ENCODE measurements around the gene TMTC2.

The TMTC2 gene

DNA sequence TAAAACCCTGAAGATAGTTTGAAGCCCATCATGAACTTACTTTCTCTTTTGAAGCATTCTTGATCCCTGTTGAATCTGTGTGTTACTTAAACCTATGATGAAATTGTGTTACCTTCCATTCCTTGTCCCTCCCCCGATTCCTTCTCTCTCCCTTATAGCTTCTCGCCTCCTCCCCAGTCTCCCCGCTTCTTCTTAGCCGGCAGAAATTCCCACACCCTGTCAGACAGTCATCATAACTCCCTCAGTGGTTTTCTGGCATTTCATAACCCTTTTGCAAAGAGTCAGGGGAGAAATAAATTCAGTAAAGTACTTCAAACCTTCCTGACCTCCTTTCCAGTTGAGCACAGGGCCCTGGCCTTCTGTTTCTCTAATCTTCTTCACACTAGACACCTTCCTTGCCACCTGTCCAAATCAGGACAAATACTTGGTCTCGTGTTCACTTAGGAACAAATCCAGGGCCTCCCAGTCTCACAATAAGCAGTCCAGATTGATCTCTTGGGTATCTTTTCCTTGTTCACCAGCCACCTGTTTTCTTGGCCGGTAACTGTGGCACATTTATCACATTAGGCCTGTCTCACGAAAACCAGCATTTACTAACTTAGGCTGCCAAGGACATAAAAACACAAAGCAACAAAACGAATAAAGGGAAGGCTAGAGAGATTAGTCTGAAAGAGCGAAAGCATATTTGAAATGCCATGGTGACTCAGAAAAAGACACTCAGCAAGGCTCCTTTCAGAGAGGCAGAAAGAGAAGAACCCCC lies 355.9 kb downstream of the TMTC2 start:
- ChIA-PET POLR2A (no interaction called here), CTCF (no interaction called here)
- TF ChIP-seq ZNF239 (tag by site-specific recombination; IDR thresholded peaks at IDR 0.05), result no peak
- no peak for TF ChIP-seq GLI4 (tag by site-specific recombination; IDR thresholded peaks at IDR 0.05)
- TF ChIP-seq ZNF521 (tag by site-specific recombination; IDR thresholded peaks at IDR 0.05), result no peak
- no peak for TF ChIP-seq SP7 (tag by site-specific recombination; IDR thresholded peaks at IDR 0.05)
- TF ChIP-seq, protein P1, sequence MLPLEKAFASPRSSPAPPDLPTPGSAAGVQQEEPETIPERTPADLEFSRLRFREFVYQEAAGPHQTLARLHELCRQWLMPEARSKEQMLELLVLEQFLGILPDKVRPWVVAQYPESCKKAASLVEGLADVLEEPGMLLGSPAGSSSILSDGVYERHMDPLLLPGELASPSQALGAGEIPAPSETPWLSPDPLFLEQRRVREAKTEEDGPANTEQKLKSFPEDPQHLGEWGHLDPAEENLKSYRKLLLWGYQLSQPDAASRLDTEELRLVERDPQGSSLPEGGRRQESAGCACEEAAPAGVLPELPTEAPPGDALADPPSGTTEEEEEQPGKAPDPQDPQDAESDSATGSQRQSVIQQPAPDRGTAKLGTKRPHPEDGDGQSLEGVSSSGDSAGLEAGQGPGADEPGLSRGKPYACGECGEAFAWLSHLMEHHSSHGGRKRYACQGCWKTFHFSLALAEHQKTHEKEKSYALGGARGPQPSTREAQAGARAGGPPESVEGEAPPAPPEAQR (tag by site-specific recombination; IDR thresholded peaks at IDR 0.05), result no peak
- no peak for TF ChIP-seq MZF1 (tag by site-specific recombination; IDR thresholded peaks at IDR 0.05; ENCODE audit: borderline replicate concordance)
- no peak for TF ChIP-seq KLF10 (tag by site-specific recombination; IDR thresholded peaks at IDR 0.05)
- TF ChIP-seq, protein P2, sequence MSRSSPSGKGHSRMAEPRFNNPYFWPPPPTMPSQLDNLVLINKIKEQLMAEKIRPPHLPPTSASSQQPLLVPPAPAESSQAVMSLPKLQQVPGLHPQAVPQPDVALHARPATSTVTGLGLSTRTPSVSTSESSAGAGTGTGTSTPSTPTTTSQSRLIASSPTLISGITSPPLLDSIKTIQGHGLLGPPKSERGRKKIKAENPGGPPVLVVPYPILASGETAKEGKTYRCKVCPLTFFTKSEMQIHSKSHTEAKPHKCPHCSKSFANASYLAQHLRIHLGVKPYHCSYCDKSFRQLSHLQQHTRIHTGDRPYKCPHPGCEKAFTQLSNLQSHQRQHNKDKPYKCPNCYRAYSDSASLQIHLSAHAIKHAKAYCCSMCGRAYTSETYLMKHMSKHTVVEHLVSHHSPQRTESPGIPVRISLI (tag by site-specific recombination; IDR thresholded peaks at IDR 0.05), result no peak
- TF ChIP-seq WT1 (tag by site-specific recombination; IDR thresholded peaks at IDR 0.05), result no peak
- no peak for TF ChIP-seq ZNF558 (tag by site-specific recombination; IDR thresholded peaks at IDR 0.05)
- TF ChIP-seq OVOL3 (tag by site-specific recombination; IDR thresholded peaks at IDR 0.05), result no peak
- no peak for TF ChIP-seq ZNF114 (tag by site-specific recombination; IDR thresholded peaks at IDR 0.05)
- Histone ChIP-seq H3K4me3 (ENCODE audit: low read depth, low read length) (no peak overlapping the region), H3K4me1 (ENCODE audit: control insufficient read depth, insufficient read depth, low read length) (no peaks in the 10 kb centered on the region), H3K9me3 (ENCODE audit: control insufficient read depth, insufficient read depth, low read depth, low read length) (no peaks in the 10 kb centered on the region), H3K36me3 (ENCODE audit: control insufficient read depth in 2 of 2, insufficient read depth in 1 of 2, low read length in 2 of 2) (no peaks in the 10 kb centered on the region), H3K27ac (ENCODE audit: extremely low read depth, low read depth, low read length) (no peak overlapping the region)

DNA sequence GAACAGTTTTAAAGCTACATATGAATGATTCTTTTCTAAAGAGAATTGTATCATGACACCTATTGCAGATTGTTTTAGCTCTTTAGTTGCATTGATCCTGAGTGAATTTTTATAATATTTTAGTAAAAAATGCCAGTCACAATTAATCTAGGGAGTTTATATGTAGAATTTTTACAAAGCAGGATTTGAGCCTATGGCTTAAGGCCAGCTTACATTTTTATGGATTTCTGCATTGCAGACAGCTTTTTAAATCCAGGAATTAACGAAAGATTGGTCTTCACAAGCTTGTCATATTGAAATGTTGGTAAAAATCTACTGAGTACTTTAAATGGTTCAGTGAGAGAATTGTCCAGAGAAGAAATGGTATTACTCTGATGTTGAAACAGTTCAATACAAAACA lies 358.0 kb downstream of the TMTC2 start:
- no peak for TF ChIP-seq ZNF341 (tag by site-specific recombination; IDR thresholded peaks at IDR 0.05; ENCODE audit: low read depth)
- TF ChIP-seq ZIC2 (tag by site-specific recombination; IDR thresholded peaks at IDR 0.05), result no peak
- no peak for TF ChIP-seq ZNF660 (tag by site-specific recombination; IDR thresholded peaks at IDR 0.05)
- TF ChIP-seq BCL11A (tag by site-specific recombination; IDR thresholded peaks at IDR 0.05; ENCODE audit: low read depth), result no peak
- no peak for TF ChIP-seq ZNF19 (tag by site-specific recombination; IDR thresholded peaks at IDR 0.05; ENCODE audit: low read depth)
- TF ChIP-seq ZNF623 (tag by site-specific recombination; IDR thresholded peaks at IDR 0.05), result no peak
- no peak for TF ChIP-seq ZNF248 (tag by site-specific recombination; IDR thresholded peaks at IDR 0.05)
- TF ChIP-seq, protein P3, sequence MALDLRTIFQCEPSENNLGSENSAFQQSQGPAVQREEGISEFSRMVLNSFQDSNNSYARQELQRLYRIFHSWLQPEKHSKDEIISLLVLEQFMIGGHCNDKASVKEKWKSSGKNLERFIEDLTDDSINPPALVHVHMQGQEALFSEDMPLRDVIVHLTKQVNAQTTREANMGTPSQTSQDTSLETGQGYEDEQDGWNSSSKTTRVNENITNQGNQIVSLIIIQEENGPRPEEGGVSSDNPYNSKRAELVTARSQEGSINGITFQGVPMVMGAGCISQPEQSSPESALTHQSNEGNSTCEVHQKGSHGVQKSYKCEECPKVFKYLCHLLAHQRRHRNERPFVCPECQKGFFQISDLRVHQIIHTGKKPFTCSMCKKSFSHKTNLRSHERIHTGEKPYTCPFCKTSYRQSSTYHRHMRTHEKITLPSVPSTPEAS (tag by site-specific recombination; IDR thresholded peaks at IDR 0.05), result no peak
- TF ChIP-seq, protein P4, sequence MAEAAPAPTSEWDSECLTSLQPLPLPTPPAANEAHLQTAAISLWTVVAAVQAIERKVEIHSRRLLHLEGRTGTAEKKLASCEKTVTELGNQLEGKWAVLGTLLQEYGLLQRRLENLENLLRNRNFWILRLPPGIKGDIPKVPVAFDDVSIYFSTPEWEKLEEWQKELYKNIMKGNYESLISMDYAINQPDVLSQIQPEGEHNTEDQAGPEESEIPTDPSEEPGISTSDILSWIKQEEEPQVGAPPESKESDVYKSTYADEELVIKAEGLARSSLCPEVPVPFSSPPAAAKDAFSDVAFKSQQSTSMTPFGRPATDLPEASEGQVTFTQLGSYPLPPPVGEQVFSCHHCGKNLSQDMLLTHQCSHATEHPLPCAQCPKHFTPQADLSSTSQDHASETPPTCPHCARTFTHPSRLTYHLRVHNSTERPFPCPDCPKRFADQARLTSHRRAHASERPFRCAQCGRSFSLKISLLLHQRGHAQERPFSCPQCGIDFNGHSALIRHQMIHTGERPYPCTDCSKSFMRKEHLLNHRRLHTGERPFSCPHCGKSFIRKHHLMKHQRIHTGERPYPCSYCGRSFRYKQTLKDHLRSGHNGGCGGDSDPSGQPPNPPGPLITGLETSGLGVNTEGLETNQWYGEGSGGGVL (tag by site-specific recombination; IDR thresholded peaks at IDR 0.05), result no peak
- TF ChIP-seq YY2 (tag by site-specific recombination; IDR thresholded peaks at IDR 0.05), result no peak
- TF ChIP-seq ZSCAN23 (tag by site-specific recombination; IDR thresholded peaks at IDR 0.05), result no peak
- TF ChIP-seq ZNF544 (tag by site-specific recombination; IDR thresholded peaks at IDR 0.05), result no peak
- TF ChIP-seq, protein P5, sequence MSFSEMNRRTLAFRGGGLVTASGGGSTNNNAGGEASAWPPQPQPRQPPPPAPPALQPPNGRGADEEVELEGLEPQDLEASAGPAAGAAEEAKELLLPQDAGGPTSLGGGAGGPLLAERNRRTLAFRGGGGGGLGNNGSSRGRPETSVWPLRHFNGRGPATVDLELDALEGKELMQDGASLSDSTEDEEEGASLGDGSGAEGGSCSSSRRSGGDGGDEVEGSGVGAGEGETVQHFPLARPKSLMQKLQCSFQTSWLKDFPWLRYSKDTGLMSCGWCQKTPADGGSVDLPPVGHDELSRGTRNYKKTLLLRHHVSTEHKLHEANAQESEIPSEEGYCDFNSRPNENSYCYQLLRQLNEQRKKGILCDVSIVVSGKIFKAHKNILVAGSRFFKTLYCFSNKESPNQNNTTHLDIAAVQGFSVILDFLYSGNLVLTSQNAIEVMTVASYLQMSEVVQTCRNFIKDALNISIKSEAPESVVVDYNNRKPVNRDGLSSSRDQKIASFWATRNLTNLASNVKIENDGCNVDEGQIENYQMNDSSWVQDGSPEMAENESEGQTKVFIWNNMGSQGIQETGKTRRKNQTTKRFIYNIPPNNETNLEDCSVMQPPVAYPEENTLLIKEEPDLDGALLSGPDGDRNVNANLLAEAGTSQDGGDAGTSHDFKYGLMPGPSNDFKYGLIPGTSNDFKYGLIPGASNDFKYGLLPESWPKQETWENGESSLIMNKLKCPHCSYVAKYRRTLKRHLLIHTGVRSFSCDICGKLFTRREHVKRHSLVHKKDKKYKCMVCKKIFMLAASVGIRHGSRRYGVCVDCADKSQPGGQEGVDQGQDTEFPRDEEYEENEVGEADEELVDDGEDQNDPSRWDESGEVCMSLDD (tag by site-specific recombination; IDR thresholded peaks at IDR 0.05), result no peak
- TF ChIP-seq ZNF366 (tag by site-specific recombination; conservative IDR thresholded peaks at IDR 0.05), result no peak
- Histone ChIP-seq H3K36me3 (ENCODE audit: control insufficient read depth in 2 of 2, insufficient read depth in 1 of 2, low read length in 2 of 2) (no peaks in the 10 kb centered on the region), H3K9me3 (ENCODE audit: control insufficient read depth, insufficient read depth, low read depth, low read length) (no peaks in the 10 kb centered on the region), H3K4me3 (ENCODE audit: low read depth, low read length) (no peak overlapping the region), H3K4me1 (ENCODE audit: control insufficient read depth, insufficient read depth, low read length) (no peaks in the 10 kb centered on the region), H3K27ac (ENCODE audit: extremely low read depth, low read depth, low read length) (no peak overlapping the region)
- ChIA-PET POLR2A (no interaction called here), CTCF (no interaction called here)
